ENCODE data around the gene PITPNC1. TPM values are rescaled to one million over a fixed set of nuclear protein-coding genes. Genes with fewer than 3 reads are reported as not detected.

The PITPNC1 gene
- total and polyA plus RNA-seq, 2 donors (not counting 1 experiment from before 2014, with no cell fraction given): 4.7 to 26.1 TPM

- peak overlapping the region; percentile 45 for H3K4me2 ChIP-seq (replicated peaks; ENCODE audit: low read depth, low read length, poor library complexity, severe bottlenecking)
- peak overlapping the region; percentile 66 for H2AFZ ChIP-seq (ENCODE audit: insufficient read depth, low read depth, low read length, poor library complexity, severe bottlenecking)
- no peak overlapping the region for H3K4me3 ChIP-seq (ENCODE audit: control extremely low read depth in 1 of 5, extremely low read depth in 1 of 5, insufficient read depth in 1 of 5, low read depth in 2 of 5, low read length in 4 of 5)
- peaks cover 21 to 24% of the 10 kb centered on the region in 2 donors for H3K4me1 ChIP-seq (ENCODE audit: control insufficient read depth in 2 of 2, insufficient read depth in 2 of 2, low read length in 2 of 2)
- ATAC-seq (ENCODE audit: low read depth) (peak; percentile 50), DNase-seq (peak; percentile 89)
- no peaks in the 10 kb centered on the region for H4K20me1 ChIP-seq (ENCODE audit: control insufficient read depth, insufficient read depth, low read length, poor library complexity, severe bottlenecking)
- H3K4me1 Mint-ChIP-seq: peaks cover 19% of the 10 kb centered on the region
- H3K4me3 Mint-ChIP-seq: peak overlapping the region; percentile 69
- no peak for TF ChIP-seq EZH2 (IDR thresholded peaks at IDR 0.05; ENCODE audit: borderline replicate concordance, insufficient read depth, low read depth, low read length, poor library complexity, severe bottlenecking)
- TF ChIP-seq CTCF (IDR thresholded peaks at IDR 0.05): peak; percentile 85
- intact Hi-C loops (cut with micrococcal nuclease): loop anchor here (1.0 to 10.0 kb wide), 4 partner anchors 101 to 1953 kb away; partner anchors contain the start of genes ABCA5 and NOL11
- H3K27me3 Mint-ChIP-seq: no peaks in the 10 kb centered on the region
- H3K9me3 ChIP-seq (ENCODE audit: control extremely low read depth in 1 of 3, control insufficient read depth in 2 of 3, insufficient read depth in 1 of 3, low read length in 2 of 3): no peaks in the 10 kb centered on the region
- peak overlapping the region; percentile 80 for H3K27ac Mint-ChIP-seq
- ChIA-PET CTCF (interaction anchor here (0.5 to 10.8 kb wide), 23 partner anchors 9 to 655 kb away, joined by 3 to 178 read pairs (median 4); partner anchors contain the start of genes NOL11 and PSMD12), POLR2A (no interaction called here)
- WGBS (ENCODE audit: insufficient coverage): 10% methylated on average over 5 of the region's 12 CpGs
- no peak overlapping the region for H3K27ac ChIP-seq (ENCODE audit: low read length in 2 of 2)
- H3K9me3 Mint-ChIP-seq (ENCODE audit: insufficient read depth): no peaks in the 10 kb centered on the region
- H3K27me3 ChIP-seq (replicated peaks in 1 of 4; ENCODE audit: control extremely low read depth in 1 of 4, control insufficient read depth in 3 of 4, insufficient read depth in 4 of 4, low read length in 3 of 4): no peaks in the 10 kb centered on the region
- no peak overlapping the region for H3K9ac ChIP-seq (ENCODE audit: low read length)
- no peaks in the 10 kb centered on the region for H3K36me3 ChIP-seq (replicated peaks in 1 of 2; ENCODE audit: control extremely low read depth in 1 of 2, control insufficient read depth in 1 of 2, extremely low read depth in 1 of 2, insufficient read depth in 2 of 2, low read length in 1 of 2)
- no peaks in the 10 kb centered on the region for H3K79me2 ChIP-seq (ENCODE audit: control insufficient read depth, insufficient read depth, low read length)
These were observed 2.6 kb upstream of the PITPNC1 start for GRCh38 chr17:67374329-67375053.

GRCh38 chr17:67375054-67375427 lies 2.0 kb upstream of the PITPNC1 start:
- peak overlapping the region; percentile 66 for H2AFZ ChIP-seq (ENCODE audit: insufficient read depth, low read depth, low read length, poor library complexity, severe bottlenecking)
- Mint-ChIP-seq H3K9me3 (ENCODE audit: insufficient read depth) (peaks cover 3% of the 10 kb centered on the region), H3K4me1 (peaks cover 24% of the 10 kb centered on the region), H3K27me3 (no peaks in the 10 kb centered on the region), H3K27ac (no peak overlapping the region), H3K4me3 (peak overlapping the region; percentile 69)
- DNase-seq (no peak), ATAC-seq (ENCODE audit: low read depth) (no peak)
- POLR2A ChIA-PET: no interaction called here
- CTCF ChIA-PET: interaction anchor here (0.7 to 10.8 kb wide), 19 partner anchors 9 to 343 kb away, joined by 3 to 178 read pairs (median 4); partner anchors contain the start of genes NOL11 and PSMD12
- no peaks in the 10 kb centered on the region for H4K20me1 ChIP-seq (ENCODE audit: control insufficient read depth, insufficient read depth, low read length, poor library complexity, severe bottlenecking)
- H3K4me3 ChIP-seq (ENCODE audit: control extremely low read depth in 1 of 5, extremely low read depth in 1 of 5, insufficient read depth in 1 of 5, low read depth in 2 of 5, low read length in 4 of 5): no peak overlapping the region
- H3K79me2 ChIP-seq (ENCODE audit: control insufficient read depth, insufficient read depth, low read length): no peaks in the 10 kb centered on the region
- H3K36me3 ChIP-seq (replicated peaks in 1 of 2; ENCODE audit: control extremely low read depth in 1 of 2, control insufficient read depth in 1 of 2, extremely low read depth in 1 of 2, insufficient read depth in 2 of 2, low read length in 1 of 2): no peaks in the 10 kb centered on the region
- H3K9ac ChIP-seq (ENCODE audit: low read length): no peak overlapping the region
- H3K9me3 ChIP-seq (ENCODE audit: control extremely low read depth in 1 of 3, control insufficient read depth in 2 of 3, insufficient read depth in 1 of 3, low read length in 2 of 3): no peaks in the 10 kb centered on the region
- H3K4me1 ChIP-seq (ENCODE audit: control insufficient read depth in 2 of 2, insufficient read depth in 2 of 2, low read length in 2 of 2): peaks cover 25 to 30% of the 10 kb centered on the region in 2 donors
- H3K4me2 ChIP-seq (replicated peaks; ENCODE audit: low read depth, low read length, poor library complexity, severe bottlenecking): peak overlapping the region; percentile 45
- no peaks in the 10 kb centered on the region for H3K27me3 ChIP-seq (replicated peaks in 1 of 4; ENCODE audit: control extremely low read depth in 1 of 4, control insufficient read depth in 3 of 4, insufficient read depth in 4 of 4, low read length in 3 of 4)
- no CpG with 5 or more reads among the region's 5 CpGs for WGBS (ENCODE audit: insufficient coverage)
- intact Hi-C loops (cut with micrococcal nuclease): loop anchor here (5.0 to 10.0 kb wide), 2 partner anchors 340 to 1952 kb away; partner anchors contain the start of genes ABCA5 and NOL11
- TF ChIP-seq EZH2 (IDR thresholded peaks at IDR 0.05; ENCODE audit: borderline replicate concordance, insufficient read depth, low read depth, low read length, poor library complexity, severe bottlenecking) (no peak), CTCF (IDR thresholded peaks at IDR 0.05) (no peak)
- no peak overlapping the region for H3K27ac ChIP-seq (ENCODE audit: low read length in 2 of 2)
